GM12875 (cell line): Measurements from ENCODE around the gene PTGIR.

ENCODE experiments used
- H3K4me3 ChIP-seq: one replicate; pipeline ENCODE4 v1.5.1; 2011; ENCODE audit warnings: low read depth, low read length, control low read depth
- CTCF ChIP-seq: IDR thresholded peaks from 2 replicates; pipeline ENCODE4 v1.5.1; 2011; ENCODE audit warnings: low read depth, mild to moderate bottlenecking, control low read depth, inconsistent platforms, low read length, moderate library complexity, borderline replicate concordance; ENCODE audit not compliant: insufficient read depth

The PTGIR gene

GRCh38 chr19:46609511-46610412, 15.1 kb downstream of the PTGIR start:
- H3K4me3 ChIP-seq: no peak overlapping the region

GRCh38 chr19:46608581-46609345, 16.1 kb downstream of the PTGIR start:
- no peak for TF ChIP-seq CTCF
- no peak overlapping the region for H3K4me3 ChIP-seq

More at GRCh38 chr19:46609511-46610412, 15.1 kb downstream of the PTGIR start:
- TF ChIP-seq CTCF: no peak

- H3K4me3 ChIP-seq: no peak overlapping the region
- no peak for TF ChIP-seq CTCF
Measured at GRCh38 chr19:46608178-46608577, 16.7 kb downstream of the PTGIR start.

- H3K4me3 ChIP-seq: no peak overlapping the region
- no peak for TF ChIP-seq CTCF
Measured at GRCh38 chr19:46607448-46607841, 17.4 kb downstream of the PTGIR start.

- TF ChIP-seq CTCF: no peak
- no peak overlapping the region for H3K4me3 ChIP-seq
Measured at GRCh38 chr19:46606681-46607447, 18.0 kb downstream of the PTGIR start.

- no peak overlapping the region for H3K4me3 ChIP-seq
- no peak for TF ChIP-seq CTCF
Measured at GRCh38 chr19:46606019-46606418, 18.9 kb downstream of the PTGIR start.
